Activated T-cell treated with anti-CD3 and anti-CD28 coated beads for 48 hours (primary cell): ENCODE results near the gene DNAJC30.
A peak's percentile ranks its signal among the peaks of the same experiment; 100 is the strongest.
"Not testable (repeated sequence)": the region's sequence is repeated elsewhere in the genome, so short reads cannot be mapped to it uniquely, and the experiment has no call there.

Experiments
- DNase-seq: peaks from one replicate; pipeline ENCODE4 v3.0.0-alpha.2; 2020; ENCODE audit warnings: low read depth

Gene DNAJC30

DNA sequence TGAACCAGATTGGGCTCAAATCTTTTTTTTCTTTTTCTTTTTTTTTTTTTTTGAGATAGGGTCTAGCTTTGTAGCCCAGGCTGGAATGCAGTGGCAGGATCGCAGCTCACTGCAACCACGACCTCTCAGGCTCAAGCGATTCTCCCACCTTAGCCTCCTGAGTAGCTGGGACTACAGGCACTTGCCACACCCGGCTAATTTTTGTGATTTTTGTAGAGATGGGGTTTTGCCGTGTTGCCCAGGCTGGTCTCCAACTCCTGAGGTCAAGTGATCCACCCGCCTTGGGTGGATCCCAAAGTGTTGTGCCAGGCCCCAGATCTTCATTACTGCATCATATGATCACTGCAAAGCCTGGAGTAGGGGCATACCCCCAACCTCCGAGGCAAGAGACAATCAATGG lies 2.8 kb downstream of the DNAJC30 start:
- no peak for DNase-seq

DNA sequence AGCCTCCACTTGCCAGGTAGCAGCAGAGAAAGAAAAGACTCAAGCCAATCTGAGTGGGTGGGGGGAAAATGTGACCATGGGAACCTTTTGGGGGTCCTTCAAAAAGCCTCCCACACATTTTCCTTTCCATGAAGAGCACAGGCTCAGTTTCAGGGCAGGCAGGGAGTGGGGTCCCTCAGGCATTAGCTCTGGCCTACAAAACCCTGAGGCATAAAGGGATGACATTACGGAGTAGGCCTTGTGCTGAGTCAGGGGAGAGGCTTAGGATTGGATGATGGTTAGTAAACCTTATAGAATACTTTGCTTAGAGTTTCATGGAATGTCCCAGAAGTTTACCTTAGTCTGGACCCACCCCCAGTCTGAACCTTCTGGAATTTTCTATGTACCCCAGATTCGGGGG lies 3.5 kb downstream of the DNAJC30 start:
- DNase-seq: no peak

DNA sequence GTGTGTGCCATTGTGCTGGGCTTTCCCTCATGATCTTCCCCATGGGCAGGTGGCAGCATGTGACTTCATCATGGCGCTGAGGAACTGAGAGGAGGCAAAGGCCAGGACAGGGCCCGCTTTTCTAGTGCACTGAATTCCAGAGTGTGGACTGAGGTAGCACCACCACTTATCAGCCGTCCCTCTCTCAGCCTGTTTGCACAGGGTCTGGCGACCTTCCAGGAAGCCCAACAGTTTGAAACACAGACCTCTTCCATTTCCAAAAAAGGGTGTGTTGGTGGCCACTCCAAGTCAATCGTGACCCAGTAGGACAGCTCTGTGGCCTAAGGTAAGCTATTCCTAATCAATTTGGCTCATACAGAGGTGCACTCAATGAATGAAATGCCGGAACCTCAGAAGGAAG lies 4.4 kb downstream of the DNAJC30 start:
- no peak for DNase-seq

DNA sequence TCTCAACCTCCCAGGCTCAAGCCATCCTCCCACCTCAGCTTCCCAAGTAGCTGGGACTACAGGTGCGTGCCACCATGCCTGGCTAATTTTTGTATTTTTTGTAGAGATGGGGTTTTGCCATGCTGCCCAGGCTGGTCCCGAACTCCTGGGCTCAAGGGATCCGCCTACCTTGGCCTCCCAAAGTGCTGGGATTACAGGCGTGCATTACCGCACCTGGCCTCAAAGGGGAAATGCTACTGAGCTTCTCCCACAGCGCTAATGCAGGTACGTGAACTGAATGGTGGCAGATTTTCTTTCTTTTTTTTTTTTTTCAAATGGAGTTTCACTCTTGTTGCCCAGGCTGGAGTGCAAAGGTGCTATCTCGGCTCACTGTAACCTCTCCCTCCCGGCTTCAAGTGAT lies 7.2 kb downstream of the DNAJC30 start:
- not testable (repeated sequence) for DNase-seq

DNA sequence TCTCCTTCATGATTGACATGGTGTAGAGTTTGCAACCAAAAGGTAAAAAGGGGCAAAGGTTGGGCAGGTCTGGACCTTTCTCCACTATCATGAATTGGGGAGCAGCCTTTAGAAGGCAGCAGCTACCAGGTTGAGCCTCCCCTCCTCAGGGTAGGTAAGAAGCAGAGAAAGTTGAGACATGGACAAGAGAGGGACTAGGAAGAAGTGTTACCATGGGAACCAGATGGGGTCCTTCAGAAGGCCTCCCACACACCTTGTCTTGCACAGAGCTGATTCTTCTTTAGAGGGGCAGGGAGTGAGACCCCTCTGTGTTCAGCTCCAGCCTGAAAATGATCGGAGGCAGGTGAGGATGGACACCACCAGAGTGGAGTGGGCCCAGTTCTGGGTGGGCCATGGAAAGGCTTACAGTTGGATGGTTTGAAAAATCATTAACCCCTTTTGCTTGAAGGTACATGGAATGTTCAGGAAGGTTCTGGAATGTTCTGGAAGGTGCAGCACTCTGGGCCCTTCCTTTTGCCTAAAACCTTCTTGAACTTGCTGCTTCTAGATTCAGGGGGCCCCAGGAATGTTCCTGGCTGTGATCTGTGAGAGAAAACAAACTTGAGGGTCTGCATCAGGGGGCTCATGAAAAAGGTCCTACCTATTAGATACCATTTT lies 8.7 kb downstream of the DNAJC30 start:
- DNase-seq: no peak

DNA sequence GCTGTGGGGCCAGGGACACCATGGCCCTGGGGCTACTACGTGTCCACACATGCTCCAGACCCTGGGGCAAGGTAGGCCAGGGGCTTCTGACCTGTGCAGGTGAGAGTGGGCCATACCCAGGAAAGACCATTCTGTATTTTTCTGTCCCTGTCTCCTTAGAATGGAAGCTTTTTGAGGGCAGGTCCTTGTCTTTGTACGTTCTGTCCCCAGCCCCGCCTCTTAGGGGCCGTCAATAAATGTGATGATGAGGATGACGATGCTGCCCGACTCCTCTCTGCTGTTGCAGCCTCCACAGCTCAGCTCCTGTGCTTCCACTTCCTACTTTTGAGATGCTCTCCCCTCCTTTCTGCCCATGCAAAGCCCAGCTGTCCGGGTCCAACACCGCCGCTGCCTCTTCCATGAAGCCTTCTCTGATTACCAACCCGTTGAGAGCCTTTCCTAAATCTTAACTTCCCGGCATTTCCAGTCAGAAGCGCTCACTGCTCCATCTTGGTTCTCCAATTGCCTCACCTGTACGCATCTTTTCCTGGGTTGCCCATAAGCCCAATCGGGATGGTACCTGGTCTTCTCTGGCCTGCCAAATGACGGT lies 11.3 kb downstream of the DNAJC30 start:
- no peak for DNase-seq

DNA sequence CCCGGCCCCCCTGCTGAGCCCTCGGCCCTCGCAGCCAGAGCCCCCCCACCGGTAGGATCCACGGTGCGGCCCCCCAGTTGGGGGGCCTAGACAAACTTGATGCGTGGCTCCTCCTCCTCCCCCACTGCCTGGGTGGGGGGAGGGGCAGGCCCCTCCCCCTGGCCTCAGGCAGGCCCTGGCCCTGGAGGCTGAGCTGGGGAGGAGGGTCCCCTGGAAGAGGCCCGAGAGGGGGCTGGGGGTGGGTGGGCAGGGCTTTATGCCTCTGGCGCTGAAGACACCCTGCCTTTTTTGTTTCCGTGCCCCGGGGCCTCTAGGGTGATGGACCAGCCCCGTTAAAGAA lies 12.0 kb downstream of the DNAJC30 start:
- no peak for DNase-seq

DNA sequence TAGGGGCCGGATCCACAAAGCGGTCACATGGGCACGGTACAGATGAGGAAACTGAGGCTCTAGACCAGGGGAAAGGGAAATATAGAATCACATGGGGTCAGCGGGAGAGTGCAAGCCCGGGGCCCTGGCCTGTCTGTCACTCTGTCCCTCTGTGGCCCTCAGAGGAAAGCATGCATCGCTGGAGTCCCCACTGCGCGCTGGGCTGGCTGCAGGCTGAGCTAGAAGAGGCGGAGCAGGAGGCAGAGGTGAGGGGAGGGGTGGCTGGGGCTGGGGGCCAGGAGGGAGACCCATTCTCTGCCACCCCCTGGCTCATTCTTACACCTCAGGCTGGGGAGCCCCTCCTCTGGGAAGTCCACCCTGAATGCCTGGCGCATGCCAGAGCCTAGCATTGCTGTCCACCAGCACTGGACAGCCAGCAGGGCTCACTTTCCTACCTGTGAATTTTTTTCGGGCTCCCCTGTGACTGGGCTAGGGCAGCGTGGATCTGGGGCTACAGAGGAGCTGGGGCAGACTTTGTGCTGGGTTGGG lies 13.3 kb downstream of the DNAJC30 start:
- DNase-seq: no peak

DNA sequence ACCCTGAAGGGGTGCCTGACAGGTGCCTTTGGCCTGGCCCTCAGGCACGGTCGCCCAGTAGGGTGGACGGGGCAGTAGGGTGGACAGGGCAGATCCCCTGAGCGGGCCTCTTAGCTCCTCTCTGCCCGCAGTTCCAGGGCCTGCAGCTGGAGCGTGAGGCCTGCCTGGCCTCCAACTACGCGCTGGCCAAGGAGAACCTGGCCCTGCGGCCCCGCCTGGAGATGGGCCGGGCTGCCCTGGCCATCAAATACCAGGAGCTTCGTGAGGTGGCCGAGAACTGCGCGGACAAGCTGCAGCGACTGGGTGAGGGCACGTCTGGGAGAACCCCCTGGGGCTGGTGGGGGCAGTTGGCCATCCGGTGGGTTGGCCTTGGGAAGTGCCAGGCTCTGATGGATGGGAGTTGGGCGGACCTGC lies 14.0 kb downstream of the DNAJC30 start:
- DNase-seq: no peak

DNA sequence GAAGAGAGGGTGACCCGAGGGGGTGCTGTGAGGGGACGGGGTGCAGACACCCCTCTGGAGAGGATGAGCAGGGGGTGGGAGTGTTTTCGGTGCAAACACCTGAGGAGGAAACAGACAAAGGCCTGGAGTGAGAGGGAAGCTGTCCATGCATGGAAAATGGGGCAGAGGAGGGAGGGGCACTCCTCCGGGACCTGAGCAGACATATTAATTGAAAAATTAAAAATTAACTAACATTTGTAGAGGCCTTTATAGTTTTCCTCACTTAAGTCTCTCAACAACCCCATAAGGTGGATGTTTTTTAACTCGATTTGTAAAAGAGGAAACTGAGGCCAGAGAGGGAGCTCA lies 14.4 kb downstream of the DNAJC30 start:
- no peak for DNase-seq

DNA sequence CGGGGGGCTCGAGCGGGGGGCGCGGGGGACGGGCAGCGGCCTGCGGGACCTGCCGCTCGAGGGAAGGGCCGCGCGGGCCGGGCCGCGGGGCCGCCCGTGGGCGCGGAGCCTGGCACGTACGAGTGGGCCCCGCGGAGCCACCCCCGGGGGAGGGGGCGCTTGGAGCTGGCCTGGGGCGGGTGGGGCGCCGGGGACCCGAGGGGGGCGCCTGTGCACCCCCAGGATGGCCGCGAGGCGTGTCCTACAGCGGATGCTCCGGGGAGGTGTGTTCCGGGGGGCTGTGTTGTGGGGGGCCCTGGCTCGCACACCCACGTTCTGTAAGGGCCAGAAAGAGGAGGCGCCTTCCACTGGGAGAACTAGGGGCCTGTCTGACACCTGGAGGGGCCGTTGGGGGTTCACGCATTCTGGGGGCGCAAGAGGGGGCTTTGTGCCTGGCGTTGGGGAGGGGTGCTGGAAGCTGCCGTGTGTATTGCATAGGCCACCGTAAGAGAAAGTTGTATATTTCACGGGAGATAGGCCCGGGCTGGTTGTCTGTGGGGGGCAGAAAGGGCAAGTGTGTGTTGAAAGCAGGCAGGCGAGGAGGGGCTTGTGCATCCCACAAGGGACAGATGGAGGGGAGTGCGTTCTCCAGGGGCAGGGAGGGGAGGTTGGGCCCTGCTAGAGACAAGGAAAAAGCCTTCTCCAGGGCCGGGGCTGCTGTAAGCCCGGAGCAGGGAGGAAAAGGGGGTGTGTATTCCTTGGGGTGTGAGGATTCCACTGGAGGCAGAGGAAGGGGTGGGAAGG lies 15.0 kb downstream of the DNAJC30 start:
- no peak for DNase-seq

DNA sequence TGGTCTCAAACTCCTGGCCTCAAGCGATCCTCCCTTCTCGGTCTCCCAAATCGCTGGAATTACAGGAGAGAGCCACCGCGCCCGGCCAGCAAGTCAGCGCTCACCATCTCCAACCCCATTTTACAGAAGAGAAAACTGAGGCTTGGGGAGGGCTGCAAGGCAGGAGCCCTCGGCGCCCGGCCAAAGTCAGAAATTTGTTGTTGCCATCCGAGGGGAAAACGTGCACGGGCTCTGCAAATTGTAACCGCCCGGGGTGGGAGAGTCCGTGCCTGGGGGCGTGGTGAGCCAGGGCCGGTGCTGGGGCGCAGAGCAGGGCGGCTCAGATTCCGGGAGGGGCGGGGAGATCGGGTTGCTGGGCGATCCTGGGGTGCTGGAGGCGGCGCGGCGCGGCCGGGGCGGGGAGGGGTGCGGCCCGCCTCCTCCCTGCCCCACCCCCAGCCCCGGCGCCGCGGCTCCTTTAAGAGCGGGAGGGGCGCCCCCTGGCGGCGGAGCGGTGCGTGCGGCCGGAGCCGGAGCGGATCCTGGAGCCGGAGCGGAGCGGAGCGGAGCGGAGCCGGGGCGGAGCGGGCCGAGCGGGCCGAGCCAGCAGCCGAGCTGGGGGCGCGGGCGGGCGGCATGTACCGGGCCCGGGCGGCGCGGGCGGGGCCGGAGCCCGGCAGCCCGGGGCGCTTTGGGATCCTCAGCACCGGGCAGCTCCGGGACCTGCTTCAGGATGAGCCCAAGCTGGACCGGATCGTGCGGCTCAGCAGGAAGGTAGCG lies 15.7 kb downstream of the DNAJC30 start, which contains the start of gene VPS37D:
Gene VPS37D, plus strand, starts transcription at position 488 of the 759 bp plus-strand sequence. Its CDS starts 128 bp downstream, at position 616.
- DNase-seq: peak; percentile 94

DNA sequence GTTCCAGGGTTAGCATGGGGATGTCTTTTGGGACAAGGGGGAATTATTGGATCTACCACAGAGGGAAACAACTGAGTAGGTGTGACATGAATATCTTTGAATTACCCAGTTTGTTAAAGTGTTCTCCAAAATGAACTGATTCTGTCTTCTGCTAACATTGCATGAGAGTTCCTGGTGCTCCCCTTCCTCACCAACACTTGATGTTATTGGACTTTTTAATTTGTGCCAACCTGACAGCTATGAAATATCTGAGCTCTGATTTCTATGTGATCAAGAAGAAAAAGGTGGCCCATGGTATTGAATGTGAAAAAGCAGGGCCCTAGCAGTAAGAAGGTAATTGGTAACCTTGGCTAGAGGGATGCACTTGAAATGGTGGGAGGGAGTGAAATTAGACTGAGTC lies 20.2 kb downstream of the DNAJC30 start:
- DNase-seq: no peak

DNA sequence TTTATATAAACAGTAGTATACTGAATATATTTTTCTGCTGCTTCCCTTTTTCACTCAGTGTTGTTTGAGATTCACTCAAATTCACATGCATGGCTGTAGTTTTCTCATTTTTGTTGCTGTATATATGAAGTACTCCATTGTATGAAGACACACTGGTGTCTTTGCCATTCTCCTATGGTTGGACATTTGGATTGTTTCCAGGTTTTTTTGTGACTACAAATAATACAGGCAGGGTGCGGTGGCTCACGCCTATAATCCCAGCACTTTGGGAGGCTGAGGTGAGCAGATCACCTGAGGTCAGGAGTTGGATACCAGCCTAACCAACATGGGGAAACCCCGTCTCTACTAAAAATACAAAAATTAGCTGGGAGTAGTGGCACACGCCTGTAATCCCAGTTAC lies 22.7 kb downstream of the DNAJC30 start:
- DNase-seq: not testable (repeated sequence)

DNA sequence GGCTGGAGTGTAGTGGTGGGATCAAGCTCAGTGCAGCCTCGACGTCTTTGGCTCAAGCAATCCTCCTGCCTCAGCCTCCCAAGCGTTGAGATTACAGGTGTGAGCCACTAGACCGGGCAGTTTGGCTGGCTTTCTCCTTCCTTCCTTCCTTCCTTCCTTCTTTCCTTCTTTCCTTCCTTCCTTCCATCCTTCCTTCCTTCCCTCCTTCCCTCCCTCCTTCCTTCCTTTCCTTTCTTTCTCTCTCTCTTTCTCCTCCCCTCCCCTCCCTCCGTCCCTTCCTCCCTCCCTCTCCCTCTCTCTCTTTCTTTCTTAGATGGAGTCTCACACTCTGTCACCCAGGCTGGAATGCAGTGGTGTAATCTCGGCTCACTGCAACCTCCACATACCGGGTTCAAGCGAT lies 23.3 kb downstream of the DNAJC30 start:
- no peak for DNase-seq

DNA sequence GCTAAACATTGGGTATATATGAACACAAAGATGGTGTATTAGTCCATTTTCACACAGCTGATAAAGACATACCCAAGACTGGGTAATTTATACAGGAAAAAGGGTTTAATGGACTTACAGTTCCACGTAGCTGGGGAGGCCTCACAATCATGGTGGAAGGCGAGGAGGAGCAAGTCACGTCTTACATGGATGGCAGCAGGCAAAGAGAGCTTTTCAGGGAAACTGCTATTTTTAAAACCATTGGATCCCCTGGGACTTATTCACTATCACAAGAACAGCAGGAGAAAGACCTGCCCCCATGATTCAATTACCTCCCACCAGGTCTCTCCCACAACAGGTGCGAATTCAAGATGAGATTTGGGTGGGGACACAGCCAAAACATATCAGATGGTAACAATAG lies 27.9 kb downstream of the DNAJC30 start:
- not testable (repeated sequence) for DNase-seq

DNA sequence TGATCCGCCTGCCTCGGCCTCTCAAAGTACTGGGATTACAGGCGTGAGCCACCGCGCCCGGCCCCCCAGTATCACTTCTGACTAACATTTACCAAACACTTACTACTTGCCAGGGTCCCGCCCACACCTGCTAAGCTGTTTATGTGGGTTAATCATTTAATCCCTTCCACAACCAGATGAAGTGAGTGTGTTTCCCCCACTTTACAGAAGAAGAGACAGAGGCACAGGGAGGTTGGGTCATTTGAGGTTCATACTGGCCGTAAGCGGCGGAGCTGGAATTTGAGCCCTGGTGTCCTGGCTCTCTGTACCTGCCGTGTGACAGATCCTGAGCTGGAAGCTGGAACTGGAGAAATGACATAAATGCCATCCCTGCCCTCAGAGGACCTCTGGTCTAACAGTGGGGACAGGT lies 30.7 kb downstream of the DNAJC30 start:
- no peak for DNase-seq

DNA sequence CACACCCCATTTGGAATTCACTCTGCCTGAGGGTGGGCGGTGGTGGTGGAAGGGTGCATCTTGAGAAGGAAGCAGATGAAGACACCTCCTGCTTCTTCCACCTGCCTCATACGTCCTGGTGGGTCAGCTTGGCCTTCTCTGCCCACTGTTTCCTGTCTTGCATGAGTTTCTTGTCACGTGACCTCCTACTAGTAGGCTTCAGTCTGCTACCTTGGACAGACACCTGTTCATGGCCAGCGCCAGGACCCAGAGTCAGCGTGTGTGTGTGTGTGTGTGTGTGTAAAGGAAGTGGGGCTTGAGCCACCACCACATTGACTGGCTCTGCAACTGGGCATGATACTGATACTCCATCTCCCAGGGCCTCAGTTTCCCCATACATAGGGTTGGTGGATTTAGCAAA lies 32.7 kb downstream of the DNAJC30 start:
- DNase-seq: no peak

DNA sequence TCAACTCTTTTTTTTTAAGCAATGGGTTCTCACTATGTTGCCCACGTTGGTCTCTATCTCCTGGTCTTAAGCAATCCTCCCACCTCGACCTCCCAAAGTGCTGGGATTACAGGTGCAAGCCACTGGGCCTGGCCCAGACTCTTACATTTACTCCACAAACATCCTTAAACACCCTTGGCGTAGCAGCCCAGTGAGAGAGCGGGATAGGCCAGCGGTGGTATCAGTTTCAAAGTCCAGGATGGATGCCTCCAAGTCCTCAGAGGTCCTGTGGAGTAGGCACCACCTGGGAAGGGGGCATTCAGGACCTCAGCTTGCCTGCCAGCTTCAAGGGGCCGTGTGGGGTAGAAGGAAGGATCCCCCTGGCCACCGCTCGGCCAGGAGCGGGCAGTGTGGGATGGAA lies 33.7 kb downstream of the DNAJC30 start:
- DNase-seq: no peak

DNA sequence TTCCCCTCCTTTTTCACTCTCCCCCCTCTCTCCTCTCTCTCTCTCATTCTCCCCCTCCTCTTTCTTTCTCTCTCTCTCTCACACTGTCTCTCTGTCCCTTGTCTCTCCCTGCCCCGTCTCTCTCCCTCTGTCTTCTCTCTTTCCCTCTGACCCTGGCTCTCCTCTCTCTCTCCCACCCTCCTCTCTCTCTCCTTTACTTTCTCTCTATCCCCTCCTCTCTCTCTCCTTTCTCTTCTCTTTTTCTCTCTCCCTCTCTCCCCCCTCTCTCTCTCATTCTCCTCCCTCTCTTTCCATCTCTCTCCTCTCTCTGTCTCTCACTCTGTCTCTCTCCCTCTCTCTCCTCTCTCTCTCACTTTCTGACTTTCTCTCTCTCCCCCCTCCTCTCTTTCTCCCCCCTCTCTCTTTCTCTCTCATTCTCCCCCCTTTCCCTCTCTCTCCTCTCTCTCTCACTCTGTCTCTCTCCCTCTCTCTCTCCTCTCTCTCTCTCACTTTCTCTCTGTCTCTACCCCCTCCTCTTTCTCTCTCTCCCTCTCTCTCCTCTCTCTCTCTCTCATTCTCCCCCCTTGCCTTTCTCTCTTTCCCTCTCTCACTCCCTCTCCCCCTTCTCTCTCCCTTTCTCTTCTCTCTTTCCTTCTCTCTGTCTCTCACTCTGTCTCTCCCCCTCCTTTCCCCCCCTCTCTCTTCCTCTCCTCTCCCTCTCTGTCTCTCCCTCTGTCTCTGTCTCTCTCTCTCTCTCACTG lies 34.5 kb downstream of the DNAJC30 start:
- DNase-seq: no peak

DNA sequence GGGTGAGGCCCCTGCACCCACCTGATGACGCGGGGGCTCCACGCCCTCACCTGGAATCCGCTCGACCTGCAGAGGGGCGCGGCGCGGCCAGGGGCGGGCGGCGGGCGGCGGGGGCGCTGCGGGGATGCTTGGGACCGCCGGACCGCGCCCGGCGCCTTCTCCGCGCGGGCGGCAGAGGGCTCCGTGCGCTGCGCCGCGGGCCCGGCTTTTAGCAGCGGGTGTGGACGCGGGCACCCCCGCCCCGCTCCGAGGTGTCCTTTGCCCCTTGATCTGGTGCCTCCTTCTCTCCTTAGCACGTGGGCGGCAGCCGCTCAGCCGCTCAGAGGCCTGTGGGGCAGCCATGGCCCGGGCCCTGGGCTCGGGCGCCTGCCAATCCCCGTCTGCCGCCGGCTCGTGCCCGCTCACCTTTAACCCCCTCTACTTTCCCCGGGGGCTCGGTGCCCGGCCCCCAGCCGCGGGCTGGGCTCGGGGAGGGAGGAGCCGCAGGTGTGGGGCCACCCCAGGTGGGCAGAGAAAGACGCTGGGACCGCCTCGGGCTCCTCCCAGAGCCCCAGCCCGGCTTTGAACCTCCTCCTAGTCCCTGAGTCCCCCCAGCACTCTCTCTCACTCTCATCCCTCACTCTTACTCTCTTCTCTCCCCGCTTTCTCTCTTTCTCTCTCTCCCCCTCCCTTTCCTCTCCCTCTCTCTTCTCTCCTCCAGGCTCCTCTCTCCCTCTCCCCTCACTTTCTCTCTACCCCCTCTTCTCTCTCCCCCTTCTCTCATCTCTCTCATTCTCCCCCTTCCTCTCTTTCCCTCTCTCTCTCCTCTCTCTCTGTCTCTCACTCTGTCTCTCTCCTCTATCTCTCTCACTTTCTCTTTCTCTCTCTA lies 35.3 kb downstream of the DNAJC30 start:
- peak; percentile 21 for DNase-seq
